Ecto neural progenitor cell (in vitro differentiated cells): ENCODE results near the gene GLT8D2.

ENCODE experiments used
- DNase-seq: peaks from one replicate; pipeline ENCODE4 v3.0.0-alpha.2; 2018; ENCODE audit warnings: low spot score

GLT8D2 gene

GRCh38 chr12:104000807-104001434 lies 49.1 kb downstream of the GLT8D2 start:
- no peak for DNase-seq

- no peak for DNase-seq
Measured at GRCh38 chr12:103998976-103999375, 51.0 kb downstream of the GLT8D2 start.

- DNase-seq, result no peak
Measured at GRCh38 chr12:103997286-103997900, 52.6 kb downstream of the GLT8D2 start.

DNA sequence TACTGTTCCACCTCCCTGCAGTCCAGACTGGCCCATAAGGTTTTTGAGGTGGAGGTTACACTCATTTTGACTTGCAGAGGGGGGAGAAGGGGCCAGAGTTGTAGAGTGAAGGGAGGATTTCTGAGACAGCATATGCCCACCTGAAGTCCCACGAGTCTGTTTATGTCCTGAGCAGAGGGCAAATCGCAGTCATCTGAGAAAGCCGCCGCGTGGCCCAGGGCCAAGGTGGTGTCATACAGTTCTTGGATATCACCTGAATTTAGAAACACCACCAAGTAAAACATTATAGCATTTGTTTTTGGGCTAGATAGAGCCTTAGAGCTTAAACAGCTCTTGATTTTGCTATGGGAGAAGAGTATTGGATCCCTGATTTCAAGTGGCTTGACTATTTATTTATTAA lies 53.4 kb downstream of the GLT8D2 start:
- DNase-seq, result no peak

GRCh38 chr12:103994235-103994634 lies 55.8 kb downstream of the GLT8D2 start:
- no peak for DNase-seq

DNA sequence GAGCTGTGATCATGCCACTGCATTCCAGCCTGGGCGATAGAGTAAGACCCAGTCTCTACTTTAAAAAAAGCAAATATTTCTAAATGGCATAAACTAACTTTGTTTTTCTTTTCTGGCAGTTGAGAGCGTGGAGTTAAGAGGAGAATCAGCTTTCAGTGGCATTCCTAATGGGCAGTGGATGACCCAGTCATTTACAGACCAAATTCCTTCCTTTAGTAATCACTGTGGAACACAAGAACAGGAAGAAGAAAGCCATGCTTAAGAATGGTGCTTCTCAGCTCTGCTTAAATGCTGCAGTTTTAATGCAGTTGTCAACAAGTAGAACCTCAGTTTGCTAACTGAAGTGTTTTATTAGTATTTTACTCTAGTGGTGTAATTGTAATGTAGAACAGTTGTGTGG lies 63.2 kb downstream of the GLT8D2 start:
- no peak for DNase-seq

GRCh38 chr12:103978384-103978982 lies 71.5 kb downstream of the GLT8D2 start:
- no peak for DNase-seq

GRCh38 chr12:103975368-103975767 lies 74.6 kb downstream of the GLT8D2 start:
- DNase-seq, result no peak

GRCh38 chr12:103973909-103974308 lies 76.1 kb downstream of the GLT8D2 start:
- DNase-seq, result no peak

DNA sequence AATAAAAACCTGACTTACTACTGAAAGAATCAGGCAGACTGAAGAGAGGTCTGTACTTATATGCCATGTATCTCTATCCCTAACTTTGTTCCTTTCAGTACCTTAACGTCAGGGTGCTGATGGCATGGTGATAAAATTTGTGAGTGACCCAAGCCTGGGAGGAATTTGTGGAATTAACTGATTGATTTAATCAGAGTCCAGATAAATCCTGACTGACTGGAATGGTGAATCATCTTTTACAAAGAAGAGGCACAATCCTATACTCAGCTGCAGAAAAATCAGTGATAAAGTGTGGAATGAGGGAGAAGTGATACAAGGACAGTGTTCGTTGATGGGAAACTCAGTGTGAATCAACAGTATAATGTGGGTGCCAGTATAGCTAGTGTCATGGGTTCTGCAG lies 80.6 kb downstream of the GLT8D2 start:
- no peak for DNase-seq

- DNase-seq, result no peak
Measured at GRCh38 chr12:103966736-103967135, 83.3 kb downstream of the GLT8D2 start.

GRCh38 chr12:103965590-103966504 lies 84.1 kb downstream of the GLT8D2 start, which contains the start of gene TDG:
Gene TDG, plus strand, starts transcription at chr12:103965872. Its CDS starts 166 bp downstream, at chr12:103966038.
- DNase-seq, result peak; percentile 99

GRCh38 chr12:103965255-103965589 lies 84.8 kb downstream of the GLT8D2 start:
- no peak for DNase-seq

DNA sequence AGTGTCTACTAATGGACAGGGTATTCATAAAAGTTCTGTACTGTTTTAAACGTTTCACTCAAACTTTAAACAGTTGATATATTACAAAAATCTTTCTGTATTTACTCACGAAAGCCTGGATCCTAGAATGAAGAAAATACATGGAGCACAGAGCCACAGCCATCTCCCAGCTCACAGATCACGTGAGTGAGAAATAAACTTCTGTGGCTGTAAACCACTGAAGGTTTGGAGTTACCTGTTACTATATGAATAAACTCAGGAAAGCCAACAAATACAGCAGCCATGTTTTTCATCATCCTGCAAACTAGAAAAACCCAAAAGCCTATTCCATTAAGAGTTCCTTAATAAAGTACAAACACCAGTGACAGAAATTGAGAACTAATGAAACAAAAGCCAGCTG lies 85.2 kb downstream of the GLT8D2 start:
- DNase-seq, result no peak

DNA sequence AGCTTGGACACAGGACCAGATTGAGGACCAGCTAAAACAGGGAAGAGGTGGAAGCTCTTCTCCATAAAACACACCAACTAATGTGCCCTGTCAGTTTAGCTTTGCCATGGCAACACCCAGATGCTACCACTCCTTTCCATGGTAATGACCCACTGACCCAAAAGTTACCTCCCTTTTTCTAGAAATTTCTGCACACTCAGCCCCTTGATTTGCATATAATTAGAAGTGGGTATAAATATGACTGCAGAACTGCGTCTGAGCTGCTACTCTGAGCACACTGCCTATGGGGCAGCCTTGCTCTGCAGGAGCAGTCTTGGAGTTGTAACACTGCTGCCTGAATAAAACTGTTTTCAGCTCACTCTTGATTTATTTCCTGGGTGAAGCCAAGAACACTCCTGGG lies 87.5 kb downstream of the GLT8D2 start:
- DNase-seq, result no peak

DNA sequence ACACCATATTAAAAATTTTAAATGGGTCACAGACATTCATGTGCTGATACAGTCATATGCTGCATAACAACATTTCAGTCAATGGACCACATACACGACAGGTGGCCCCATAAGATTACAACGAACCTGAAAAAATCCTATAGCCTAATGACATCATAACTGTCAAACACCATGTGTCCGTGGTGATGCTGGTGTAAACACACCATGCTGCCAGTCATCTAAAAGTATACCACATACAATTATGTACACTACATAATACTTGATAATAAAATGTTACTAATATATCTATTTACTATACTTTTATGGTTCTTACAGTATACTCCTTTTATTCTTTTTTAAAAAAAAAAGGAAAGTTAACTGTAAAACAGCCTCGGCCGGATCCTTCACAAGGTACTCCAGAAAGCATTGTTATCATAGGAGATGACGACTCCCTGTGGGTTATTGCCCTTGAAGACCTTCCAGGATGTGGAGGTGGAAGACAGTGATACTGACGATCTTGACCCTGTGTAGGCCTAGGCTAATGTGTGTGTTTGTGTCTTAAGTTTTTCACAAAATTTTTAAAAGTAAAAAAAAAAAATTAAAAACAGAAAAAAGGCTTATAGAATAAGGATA lies 89.3 kb downstream of the GLT8D2 start:
- no peak for DNase-seq

DNA sequence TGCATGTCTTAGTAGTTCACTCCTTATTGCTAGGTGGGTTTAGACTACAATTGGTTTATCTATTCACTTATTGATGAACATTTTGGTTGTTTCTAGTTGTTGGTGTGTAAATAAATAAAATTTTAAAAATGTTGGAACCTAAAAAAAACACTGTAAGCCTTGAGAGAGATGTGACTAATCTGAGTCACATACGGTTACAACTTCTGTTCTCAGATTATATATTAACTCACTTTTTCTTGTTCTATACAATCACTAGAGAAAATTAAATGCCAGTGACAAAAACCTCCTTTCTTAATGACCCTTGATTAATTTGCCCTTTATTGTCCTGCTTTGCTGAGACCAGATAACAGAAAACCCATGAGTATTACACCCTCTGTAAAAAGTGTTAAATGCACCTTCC lies 91.4 kb downstream of the GLT8D2 start:
- DNase-seq, result no peak

GRCh38 chr12:103957865-103958388 lies 92.1 kb downstream of the GLT8D2 start:
- no peak for DNase-seq

DNA sequence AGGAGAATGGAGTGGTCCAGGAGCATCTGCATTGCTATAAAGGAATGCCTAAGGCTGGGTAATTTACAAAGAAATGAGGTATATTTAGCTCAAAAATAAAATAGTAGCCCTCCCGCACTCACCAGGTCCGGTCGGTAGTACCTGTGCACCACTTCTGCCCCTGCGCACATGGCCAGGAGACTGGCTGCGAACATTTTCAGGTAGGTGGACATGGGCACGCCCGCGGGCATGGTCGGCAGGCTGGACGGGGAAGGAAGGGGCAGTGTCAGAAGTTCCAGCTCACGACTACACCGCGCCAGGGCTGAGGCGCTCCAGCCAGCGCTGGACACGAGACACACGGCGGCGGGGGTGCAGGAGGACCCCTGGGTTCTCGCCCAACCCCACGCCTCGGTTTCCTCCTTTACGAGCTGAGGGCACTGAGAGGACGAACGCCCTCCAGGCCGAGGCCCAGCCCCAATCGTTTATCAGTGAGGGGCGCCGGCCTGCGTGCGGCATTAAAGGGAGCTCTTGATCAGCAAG lies 93.4 kb downstream of the GLT8D2 start:
- no peak for DNase-seq

DNA sequence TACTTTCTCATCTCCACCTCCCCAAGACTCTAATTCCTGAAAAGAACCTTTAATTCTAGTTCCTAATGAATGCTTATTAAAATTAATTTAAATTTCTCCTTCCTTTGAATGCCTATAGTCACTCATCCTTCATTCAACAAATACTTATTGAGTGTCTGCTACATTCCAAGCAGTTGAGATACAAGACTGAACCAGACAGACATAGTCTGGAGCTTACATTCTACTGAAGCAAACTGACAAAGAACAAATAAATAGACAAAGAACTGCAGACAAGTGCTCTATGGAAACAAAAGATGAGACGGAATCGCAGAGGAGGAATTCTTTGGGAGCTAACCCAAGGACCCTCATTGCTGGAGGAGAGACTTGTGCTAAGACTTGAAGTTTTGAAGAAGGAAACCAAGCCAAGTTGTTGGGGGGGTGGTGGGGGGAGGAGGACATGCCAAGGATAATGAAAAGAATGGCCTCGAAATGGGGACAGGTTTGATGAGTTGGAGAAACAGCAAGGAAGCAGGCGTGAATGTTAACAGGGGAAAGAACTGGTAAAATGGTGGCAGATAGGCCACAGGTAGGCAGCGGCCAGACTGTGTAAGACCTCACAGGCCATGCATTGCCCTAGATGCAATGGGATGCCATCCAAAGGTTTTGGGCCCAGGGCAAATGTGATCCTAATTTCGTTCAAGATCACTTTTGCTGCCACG lies 94.0 kb downstream of the GLT8D2 start:
- DNase-seq, result no peak

DNA sequence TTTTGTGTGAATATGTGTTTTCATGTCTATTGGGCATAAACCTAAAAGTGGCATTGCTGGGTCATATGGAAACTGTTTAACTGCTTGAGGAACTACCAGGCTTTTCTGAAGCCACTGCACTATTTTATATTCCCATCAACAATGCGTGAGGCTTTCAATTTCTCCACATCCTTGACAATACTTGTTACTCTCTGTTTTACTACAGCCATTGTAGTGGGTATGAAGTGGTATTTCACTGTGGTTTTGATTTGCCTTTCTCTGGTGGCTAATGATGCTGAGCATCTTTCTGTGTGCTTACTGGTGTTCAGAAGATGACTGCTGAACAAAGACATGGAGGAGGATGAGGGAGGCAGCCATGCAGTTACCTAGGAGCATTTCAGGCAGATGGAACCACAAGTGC lies 97.5 kb downstream of the GLT8D2 start:
- no peak for DNase-seq
